ENCODE measurements around the gene CPS1.

Gene CPS1

DNA sequence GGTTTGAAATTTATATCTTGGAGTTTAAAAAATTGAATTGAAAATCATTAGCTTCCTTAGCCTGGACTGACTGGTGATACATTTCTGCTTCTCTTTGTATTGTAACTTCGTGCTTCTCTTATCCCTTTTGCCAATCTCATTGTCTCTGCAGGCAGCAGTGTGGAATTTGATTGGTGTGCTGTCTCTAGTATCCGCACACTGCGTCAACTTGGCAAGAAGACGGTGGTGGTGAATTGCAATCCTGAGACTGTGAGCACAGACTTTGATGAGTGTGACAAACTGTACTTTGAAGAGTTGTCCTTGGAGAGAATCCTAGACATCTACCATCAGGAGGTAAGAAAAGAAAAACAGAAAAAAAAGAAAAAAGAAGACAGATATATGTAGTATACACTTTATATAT lies 85.9 kb downstream of the CPS1 start:
- no peaks in the 10 kb centered on the region for H3K36me3 ChIP-seq (ENCODE audit: insufficient read depth, low read length)
- no peak overlapping the region for H3K27ac ChIP-seq (ENCODE audit: low read length)
- H3K27me3 ChIP-seq (ENCODE audit: insufficient read depth, low read length, poor library complexity) = no peaks in the 10 kb centered on the region
- no peak overlapping the region for H2AFZ ChIP-seq (ENCODE audit: low read depth, low read length)
- no peak overlapping the region for H3K9ac ChIP-seq (ENCODE audit: low read depth, low read length)
- no peaks in the 10 kb centered on the region for H3K79me2 ChIP-seq (ENCODE audit: insufficient read depth, low read length)
- no peak for TF ChIP-seq CTCF (IDR thresholded peaks at IDR 0.05; ENCODE audit: borderline replicate concordance, extremely low read depth, low read length, poor library complexity, severe bottlenecking)
- TF ChIP-seq EZH2 (IDR thresholded peaks at IDR 0.05; ENCODE audit: borderline replicate concordance, low read depth, low read length, severe bottlenecking) = no peak
- H3K9me3 ChIP-seq (ENCODE audit: insufficient read depth, low read length, severe bottlenecking) = no peaks in the 10 kb centered on the region
- H3K4me3 ChIP-seq (ENCODE audit: low read depth in 1 of 2, low read length in 2 of 2) = no peak overlapping the region; a peak in 1 of 4 replicates
- ATAC-seq (ENCODE audit: insufficient read depth, low read depth) (no peak), DNase-seq (no peak)
- H3K4me1 ChIP-seq (ENCODE audit: insufficient read depth, low read length) = no peaks in the 10 kb centered on the region
- no peak overlapping the region for H3K4me2 ChIP-seq (ENCODE audit: insufficient read depth, low read length)
- no peaks in the 10 kb centered on the region for H4K20me1 ChIP-seq (ENCODE audit: insufficient read depth, low read length)

DNA sequence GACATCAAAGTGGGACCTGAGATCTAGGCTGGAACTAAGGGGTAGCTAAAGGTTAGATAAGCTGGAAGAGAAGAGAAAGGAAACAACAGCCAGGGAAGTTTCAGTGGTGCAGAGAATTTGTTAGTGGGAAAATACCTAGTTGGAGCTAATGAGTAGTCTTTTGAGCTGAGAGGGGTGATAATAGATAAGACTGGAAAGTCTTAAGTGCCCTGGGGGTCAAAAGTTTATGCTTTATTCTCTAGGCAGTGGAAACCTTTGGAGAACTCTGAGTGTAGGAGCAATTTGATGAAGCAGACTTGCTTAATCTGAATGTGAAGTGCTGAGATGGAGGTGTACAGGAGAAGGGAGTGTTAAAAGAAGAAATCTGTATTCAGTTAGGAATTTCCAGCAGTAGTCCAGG lies 90.8 kb downstream of the CPS1 start:
- Histone ChIP-seq H3K27ac (ENCODE audit: low read length) (no peak overlapping the region), H3K4me2 (ENCODE audit: insufficient read depth, low read length) (no peak overlapping the region), H3K4me1 (ENCODE audit: insufficient read depth, low read length) (no peaks in the 10 kb centered on the region), H2AFZ (ENCODE audit: low read depth, low read length) (no peak overlapping the region), H3K9me3 (ENCODE audit: insufficient read depth, low read length, severe bottlenecking) (no peaks in the 10 kb centered on the region), H4K20me1 (ENCODE audit: insufficient read depth, low read length) (no peaks in the 10 kb centered on the region), H3K9ac (ENCODE audit: low read depth, low read length) (no peak overlapping the region), H3K79me2 (ENCODE audit: insufficient read depth, low read length) (no peaks in the 10 kb centered on the region), H3K4me3 (ENCODE audit: low read depth in 1 of 2, low read length in 2 of 2) (no peak overlapping the region), H3K36me3 (ENCODE audit: insufficient read depth, low read length) (no peaks in the 10 kb centered on the region), H3K27me3 (ENCODE audit: insufficient read depth, low read length, poor library complexity) (no peaks in the 10 kb centered on the region)
- DNase-seq (no peak), ATAC-seq (ENCODE audit: insufficient read depth, low read depth) (no peak)
- TF ChIP-seq EZH2 (IDR thresholded peaks at IDR 0.05; ENCODE audit: borderline replicate concordance, low read depth, low read length, severe bottlenecking) = no peak
- no peak for TF ChIP-seq CTCF (IDR thresholded peaks at IDR 0.05; ENCODE audit: borderline replicate concordance, extremely low read depth, low read length, poor library complexity, severe bottlenecking)

GRCh38 chr2:210654091-210654490 lies 97.7 kb downstream of the CPS1 start:
- Histone ChIP-seq H3K9me3 (ENCODE audit: insufficient read depth, low read length, severe bottlenecking) (no peaks in the 10 kb centered on the region), H3K4me1 (ENCODE audit: insufficient read depth, low read length) (no peaks in the 10 kb centered on the region), H3K36me3 (ENCODE audit: insufficient read depth, low read length) (no peaks in the 10 kb centered on the region), H2AFZ (ENCODE audit: low read depth, low read length) (no peak overlapping the region), H3K79me2 (ENCODE audit: insufficient read depth, low read length) (no peaks in the 10 kb centered on the region), H3K4me3 (ENCODE audit: low read depth in 1 of 2, low read length in 2 of 2) (no peak overlapping the region), H3K27ac (ENCODE audit: low read length) (no peak overlapping the region), H3K9ac (ENCODE audit: low read depth, low read length) (no peak overlapping the region), H3K27me3 (ENCODE audit: insufficient read depth, low read length, poor library complexity) (no peaks in the 10 kb centered on the region), H3K4me2 (ENCODE audit: insufficient read depth, low read length) (no peak overlapping the region), H4K20me1 (ENCODE audit: insufficient read depth, low read length) (no peaks in the 10 kb centered on the region)
- ATAC-seq (ENCODE audit: insufficient read depth, low read depth) (no peak), DNase-seq (no peak)
- no peak for TF ChIP-seq CTCF (IDR thresholded peaks at IDR 0.05; ENCODE audit: borderline replicate concordance, extremely low read depth, low read length, poor library complexity, severe bottlenecking)
- no peak for TF ChIP-seq EZH2 (IDR thresholded peaks at IDR 0.05; ENCODE audit: borderline replicate concordance, low read depth, low read length, severe bottlenecking)

All from DND-41 (cell line).